NCI-H345 treated with DMSO at 0.1 percent for 48 hours (cell line): ENCODE data around the gene ATG12.
"Not testable (repeated sequence)": the region's sequence is repeated elsewhere in the genome, so short reads cannot be mapped to it uniquely, and the experiment has no call there.

Experiments used
- DNase-seq: peaks from one replicate; lab custom pipeline; 2025; ENCODE audit not compliant: unreplicated experiment; lab: John Stamatoyannopoulos, UW

Gene ATG12

GRCh38 chr5:115808066-115808465, 33.3 kb downstream of the ATG12 start:
- not testable (repeated sequence) for DNase-seq

- no peak for DNase-seq
Measured at GRCh38 chr5:115807654-115808052, 33.7 kb downstream of the ATG12 start.

GRCh38 chr5:115806986-115807653, 34.2 kb downstream of the ATG12 start:
- no peak for DNase-seq

GRCh38 chr5:115801984-115802383, 39.4 kb downstream of the ATG12 start:
- DNase-seq = no peak

GRCh38 chr5:115801152-115801551, 40.2 kb downstream of the ATG12 start:
- DNase-seq = no peak

- DNase-seq = no peak
Measured at GRCh38 chr5:115800108-115800507, 41.3 kb downstream of the ATG12 start.

- DNase-seq = no peak
Measured at GRCh38 chr5:115798252-115798651, 43.1 kb downstream of the ATG12 start.

- no peak for DNase-seq
Measured at GRCh38 chr5:115796656-115797055, 44.7 kb downstream of the ATG12 start.

GRCh38 chr5:115795700-115796099, 45.7 kb downstream of the ATG12 start:
- DNase-seq = no peak

- DNase-seq = no peak
Measured at GRCh38 chr5:115788440-115788839, 52.9 kb downstream of the ATG12 start.

GRCh38 chr5:115787426-115787825, 53.9 kb downstream of the ATG12 start:
- DNase-seq = no peak

- no peak for DNase-seq
Measured at GRCh38 chr5:115785381-115786065, 55.8 kb downstream of the ATG12 start.

- DNase-seq = no peak
Measured at GRCh38 chr5:115778417-115778816, 62.9 kb downstream of the ATG12 start.
